Measurements from ENCODE around the gene COX5B. TPM values are rescaled to one million over a fixed set of nuclear protein-coding genes. Genes with fewer than 3 reads are reported as not detected.
"Not testable (repeated sequence)": the region's sequence is repeated elsewhere in the genome, so short reads cannot be mapped to it uniquely, and the experiment has no call there.

Gene COX5B
- total RNA-seq, 1 donor from 2014 or later: 148 TPM

DNA sequence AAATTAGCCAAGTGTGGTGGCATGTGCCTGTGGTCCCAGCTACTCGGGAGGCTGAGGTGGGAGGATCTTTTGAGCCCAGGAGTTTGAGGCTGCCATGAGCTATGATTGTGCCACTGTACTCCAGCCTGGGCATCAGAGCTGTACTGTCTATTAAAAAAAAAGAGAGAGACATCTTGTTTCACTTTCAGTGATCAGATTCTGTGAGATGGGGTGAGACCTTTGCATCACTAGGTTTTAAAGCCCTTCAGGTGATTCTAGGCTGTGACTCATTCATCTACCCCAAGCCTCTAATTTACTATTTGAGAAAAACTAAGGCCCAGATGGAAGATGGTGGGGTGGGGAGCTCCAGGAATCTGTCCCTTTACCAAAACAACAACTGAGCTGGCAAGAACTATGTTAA, 30.8 kb downstream of the COX5B start:
- Histone ChIP-seq H3K4me3 (no peak overlapping the region), H3K4me1 (no peaks in the 10 kb centered on the region), H3K79me2 (ENCODE audit: low read depth) (no peaks in the 10 kb centered on the region), H2AFZ (replicated peaks) (no peak overlapping the region), H3K27ac (no peak overlapping the region), H4K20me1 (ENCODE audit: low read depth) (no peaks in the 10 kb centered on the region), H3K27me3 (no peaks in the 10 kb centered on the region), H3K9ac (no peak overlapping the region), H3K36me3 (no peaks in the 10 kb centered on the region), H3K9me3 (ENCODE audit: low read depth) (no peaks in the 10 kb centered on the region), H3F3A (ENCODE audit: low read depth) (no peaks in the 10 kb centered on the region), H3K4me2 (no peak overlapping the region)
- Mint-ChIP-seq H3K36me3 (no peaks in the 10 kb centered on the region), H3K9me3 (peaks cover 5% of the 10 kb centered on the region), H3K4me1 (no peaks in the 10 kb centered on the region), H3K27me3 (ENCODE audit: insufficient read depth, low read depth) (peaks cover 2% of the 10 kb centered on the region), H3K27ac (no peak overlapping the region), H3K4me3 (no peak overlapping the region)
- no peak for DNase-seq (ENCODE audit: low spot score)
- TF ChIP-seq EZH2phosphoT487 (IDR thresholded peaks at IDR 0.05) (no peak), EZH2 (IDR thresholded peaks at IDR 0.05) (no peak)
- TF ChIP-seq, protein P1, sequence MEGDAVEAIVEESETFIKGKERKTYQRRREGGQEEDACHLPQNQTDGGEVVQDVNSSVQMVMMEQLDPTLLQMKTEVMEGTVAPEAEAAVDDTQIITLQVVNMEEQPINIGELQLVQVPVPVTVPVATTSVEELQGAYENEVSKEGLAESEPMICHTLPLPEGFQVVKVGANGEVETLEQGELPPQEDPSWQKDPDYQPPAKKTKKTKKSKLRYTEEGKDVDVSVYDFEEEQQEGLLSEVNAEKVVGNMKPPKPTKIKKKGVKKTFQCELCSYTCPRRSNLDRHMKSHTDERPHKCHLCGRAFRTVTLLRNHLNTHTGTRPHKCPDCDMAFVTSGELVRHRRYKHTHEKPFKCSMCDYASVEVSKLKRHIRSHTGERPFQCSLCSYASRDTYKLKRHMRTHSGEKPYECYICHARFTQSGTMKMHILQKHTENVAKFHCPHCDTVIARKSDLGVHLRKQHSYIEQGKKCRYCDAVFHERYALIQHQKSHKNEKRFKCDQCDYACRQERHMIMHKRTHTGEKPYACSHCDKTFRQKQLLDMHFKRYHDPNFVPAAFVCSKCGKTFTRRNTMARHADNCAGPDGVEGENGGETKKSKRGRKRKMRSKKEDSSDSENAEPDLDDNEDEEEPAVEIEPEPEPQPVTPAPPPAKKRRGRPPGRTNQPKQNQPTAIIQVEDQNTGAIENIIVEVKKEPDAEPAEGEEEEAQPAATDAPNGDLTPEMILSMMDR (IDR thresholded peaks at IDR 0.05): no peak

DNA sequence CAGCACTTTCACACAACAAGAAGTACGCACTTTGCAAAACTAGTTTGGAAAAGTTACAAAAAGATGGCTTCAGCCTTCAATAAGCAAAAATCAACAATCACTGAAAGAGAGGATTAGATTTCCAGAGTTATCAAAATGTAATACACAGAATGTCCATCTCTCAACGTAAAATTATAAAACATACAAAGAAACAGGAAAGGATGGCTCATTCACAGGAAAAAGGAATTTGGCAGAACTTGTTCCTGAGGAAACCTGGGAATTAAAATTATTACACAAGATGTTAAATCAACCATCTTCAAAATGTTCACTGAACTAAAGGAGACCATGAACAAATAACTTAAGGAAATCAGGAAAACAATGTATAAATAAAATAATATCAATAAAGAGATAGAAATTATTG, 31.6 kb downstream of the COX5B start:
- Histone ChIP-seq H3K79me2 (ENCODE audit: low read depth) (no peaks in the 10 kb centered on the region), H3K27me3 (no peaks in the 10 kb centered on the region), H2AFZ (replicated peaks) (no peak overlapping the region), H3K36me3 (no peaks in the 10 kb centered on the region), H3K9ac (no peak overlapping the region), H3K27ac (no peak overlapping the region), H3K4me1 (no peaks in the 10 kb centered on the region), H3K4me3 (no peak overlapping the region), H4K20me1 (ENCODE audit: low read depth) (no peaks in the 10 kb centered on the region), H3F3A (ENCODE audit: low read depth) (no peaks in the 10 kb centered on the region), H3K4me2 (no peak overlapping the region), H3K9me3 (ENCODE audit: low read depth) (no peaks in the 10 kb centered on the region)
- no peak overlapping the region for H3K4me3 Mint-ChIP-seq
- H3K36me3 Mint-ChIP-seq: no peaks in the 10 kb centered on the region
- H3K27me3 Mint-ChIP-seq (ENCODE audit: insufficient read depth, low read depth): peaks cover 2% of the 10 kb centered on the region
- H3K4me1 Mint-ChIP-seq: no peaks in the 10 kb centered on the region
- TF ChIP-seq EZH2phosphoT487 (IDR thresholded peaks at IDR 0.05) (no peak), EZH2 (IDR thresholded peaks at IDR 0.05) (no peak)
- TF ChIP-seq, protein P1 (IDR thresholded peaks at IDR 0.05): no peak
- peaks cover 5% of the 10 kb centered on the region for H3K9me3 Mint-ChIP-seq
- H3K27ac Mint-ChIP-seq: no peak overlapping the region
- no peak for DNase-seq (ENCODE audit: low spot score)

DNA sequence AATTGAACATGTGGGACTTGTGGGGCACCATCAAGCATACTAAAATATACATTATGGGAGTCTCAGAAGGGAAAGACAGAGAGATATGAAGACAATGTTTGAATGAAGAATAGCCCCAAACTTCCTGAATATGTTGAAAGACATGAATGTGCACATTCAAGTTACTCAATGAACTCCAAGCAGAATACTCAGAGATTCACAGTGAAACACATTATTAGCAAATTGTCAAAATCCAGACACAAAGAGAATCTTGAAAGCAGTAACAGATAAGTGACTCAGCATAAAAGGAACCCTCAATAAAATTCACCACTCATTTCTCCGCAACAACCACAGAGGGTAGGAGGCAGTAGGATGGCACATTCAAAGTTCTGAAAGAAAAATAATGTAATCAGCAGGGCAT, 32.4 kb downstream of the COX5B start:
- Histone ChIP-seq H3K9ac (no peak overlapping the region), H3K79me2 (ENCODE audit: low read depth) (no peaks in the 10 kb centered on the region), H3K27me3 (no peaks in the 10 kb centered on the region), H3K36me3 (no peaks in the 10 kb centered on the region), H3K4me3 (no peak overlapping the region), H3F3A (ENCODE audit: low read depth) (no peaks in the 10 kb centered on the region), H3K4me1 (no peaks in the 10 kb centered on the region), H2AFZ (replicated peaks) (no peak overlapping the region), H4K20me1 (ENCODE audit: low read depth) (no peaks in the 10 kb centered on the region), H3K27ac (no peak overlapping the region), H3K9me3 (ENCODE audit: low read depth) (no peaks in the 10 kb centered on the region), H3K4me2 (no peak overlapping the region)
- Mint-ChIP-seq H3K9me3 (peaks cover 5% of the 10 kb centered on the region), H3K27me3 (ENCODE audit: insufficient read depth, low read depth) (peaks cover 2% of the 10 kb centered on the region), H3K36me3 (no peaks in the 10 kb centered on the region), H3K4me1 (no peaks in the 10 kb centered on the region), H3K4me3 (no peak overlapping the region), H3K27ac (no peak overlapping the region)
- TF ChIP-seq, protein P1 (IDR thresholded peaks at IDR 0.05): no peak
- TF ChIP-seq EZH2 (IDR thresholded peaks at IDR 0.05): no peak
- no peak for TF ChIP-seq EZH2phosphoT487 (IDR thresholded peaks at IDR 0.05)
- DNase-seq (ENCODE audit: low spot score): no peak

DNA sequence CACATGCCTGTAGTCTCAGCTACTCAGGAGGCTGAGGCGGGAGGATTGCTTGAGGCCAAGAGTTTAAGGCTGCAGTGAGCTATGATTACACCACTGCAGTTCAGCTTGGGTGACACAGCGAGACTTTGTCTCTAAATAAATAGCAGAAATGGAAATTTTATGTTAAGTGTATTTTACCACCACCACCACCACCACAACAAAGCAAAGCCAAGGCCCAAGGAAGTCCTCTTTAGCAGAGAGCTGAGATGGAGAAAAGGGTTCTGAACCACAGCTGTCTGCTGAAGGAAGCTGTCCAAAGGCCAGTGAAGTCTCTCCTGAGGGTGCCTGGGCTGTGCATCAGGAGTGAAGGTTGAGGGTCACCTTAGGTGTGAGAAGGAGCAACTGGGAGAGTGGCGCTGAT, 41.4 kb downstream of the COX5B start:
- H3K4me2 ChIP-seq; H3K9ac ChIP-seq; H3K4me3 ChIP-seq; H3K27ac ChIP-seq; H3K36me3 ChIP-seq; H3K79me2 ChIP-seq (ENCODE audit: low read depth); H2AFZ ChIP-seq (replicated peaks); H3K27me3 Mint-ChIP-seq (ENCODE audit: insufficient read depth, low read depth); H3K27ac Mint-ChIP-seq; H3K36me3 Mint-ChIP-seq; DNase-seq (ENCODE audit: low spot score); H3K4me1 Mint-ChIP-seq; H3K9me3 ChIP-seq (ENCODE audit: low read depth); H3K4me3 Mint-ChIP-seq; H4K20me1 ChIP-seq (ENCODE audit: low read depth); H3K9me3 Mint-ChIP-seq; H3F3A ChIP-seq (ENCODE audit: low read depth); H3K4me1 ChIP-seq; H3K27me3 ChIP-seq: not testable (repeated sequence)

Measured in neural progenitor cell (in vitro differentiated cells).